Upper lobe of left lung (tissue), 4 donors: ENCODE results near the gene VPS11.

ENCODE experiments used
- EP300 ChIP-seq, 4 donors: sonication (generic); formaldehyde crosslinking; IDR thresholded peaks; one replicate each; pipeline ENCODE4 v1.5.1; 2017; ENCODE audit warnings: antibody characterized with exemption in 4 of 4, control low read depth in 2 of 4
- POLR2A ChIP-seq, 4 donors: fragments of 450-650 bp; IDR thresholded peaks; one replicate each; pipeline ENCODE4 v1.5.1; 2016 to 2017; ENCODE audit warnings: antibody characterized with exemption in 4 of 4, mild to moderate bottlenecking in 2 of 4
- TF ChIP-seq, protein P1 (sequence below), 6 experiments: fragments of 450-650 bp in 4 of 6; fragments of 200-600 bp in 2 of 6; sonication (generic) in 2 of 6; IDR thresholded peaks; one replicate each; pipeline ENCODE4 v1.5.1; 2016 to 2019; ENCODE audit warnings: antibody characterized with exemption in 6 of 6

DNA sequence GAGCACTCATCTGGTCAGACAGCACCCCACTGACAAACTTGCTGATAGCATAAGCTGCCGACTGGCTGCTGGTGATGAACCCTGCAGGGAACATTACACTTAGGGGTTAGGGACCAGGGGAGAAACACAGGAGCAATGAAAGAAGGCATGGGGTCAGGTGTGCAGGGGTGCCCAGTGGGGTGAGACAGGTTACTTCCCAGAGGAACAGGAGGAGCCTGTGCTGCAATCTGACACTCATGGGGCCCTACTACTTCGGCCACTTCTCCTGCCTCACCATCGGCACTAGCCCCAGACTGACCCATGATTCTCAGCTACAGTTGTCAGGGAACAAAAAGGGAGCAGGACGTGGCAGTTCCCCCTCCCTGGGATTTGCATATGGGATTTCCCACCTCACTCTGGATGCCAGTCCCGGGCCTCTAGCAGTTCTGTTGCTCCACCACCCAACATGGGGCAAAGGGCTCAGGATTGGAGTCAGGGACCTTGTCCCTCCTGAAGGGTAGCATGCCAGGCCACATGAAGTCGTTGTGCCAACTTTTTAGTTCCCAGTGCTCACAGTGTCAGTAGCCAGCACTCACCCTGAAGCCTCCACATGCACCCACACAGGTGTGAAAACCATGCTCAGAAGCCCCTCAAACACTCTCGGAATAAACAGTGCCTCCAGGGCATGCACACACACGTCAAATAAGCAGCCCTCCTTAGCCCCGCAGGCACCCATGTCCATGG is 39.1 kb upstream of the VPS11 start:
- TF ChIP-seq, protein P1, sequence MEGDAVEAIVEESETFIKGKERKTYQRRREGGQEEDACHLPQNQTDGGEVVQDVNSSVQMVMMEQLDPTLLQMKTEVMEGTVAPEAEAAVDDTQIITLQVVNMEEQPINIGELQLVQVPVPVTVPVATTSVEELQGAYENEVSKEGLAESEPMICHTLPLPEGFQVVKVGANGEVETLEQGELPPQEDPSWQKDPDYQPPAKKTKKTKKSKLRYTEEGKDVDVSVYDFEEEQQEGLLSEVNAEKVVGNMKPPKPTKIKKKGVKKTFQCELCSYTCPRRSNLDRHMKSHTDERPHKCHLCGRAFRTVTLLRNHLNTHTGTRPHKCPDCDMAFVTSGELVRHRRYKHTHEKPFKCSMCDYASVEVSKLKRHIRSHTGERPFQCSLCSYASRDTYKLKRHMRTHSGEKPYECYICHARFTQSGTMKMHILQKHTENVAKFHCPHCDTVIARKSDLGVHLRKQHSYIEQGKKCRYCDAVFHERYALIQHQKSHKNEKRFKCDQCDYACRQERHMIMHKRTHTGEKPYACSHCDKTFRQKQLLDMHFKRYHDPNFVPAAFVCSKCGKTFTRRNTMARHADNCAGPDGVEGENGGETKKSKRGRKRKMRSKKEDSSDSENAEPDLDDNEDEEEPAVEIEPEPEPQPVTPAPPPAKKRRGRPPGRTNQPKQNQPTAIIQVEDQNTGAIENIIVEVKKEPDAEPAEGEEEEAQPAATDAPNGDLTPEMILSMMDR (IDR thresholded peaks at IDR 0.05), result no peak
- TF ChIP-seq EP300 (IDR thresholded peaks at IDR 0.05) (no peak), POLR2A (IDR thresholded peaks at IDR 0.05) (no peak)
